Neural progenitor cell (in vitro differentiated cells): ENCODE results near the gene TRAF4. TPM values are rescaled to one million over a fixed set of nuclear protein-coding genes. Genes with fewer than 3 reads are reported as not detected.

Experiments used
- DNase-seq: peaks from one replicate; pipeline ENCODE4 v3.0.0-alpha.2; 2016; ENCODE audit warnings: low spot score
- H2AFZ ChIP-seq: fragments of 200-600 bp; sonication (generic); replicated peaks from 2 replicates; pipeline ENCODE4 v1.6.1; 2016; ENCODE audit warnings: antibody characterized with exemption
- H3F3A ChIP-seq: fragments of 200-600 bp; sonication (generic); 2 replicates; pipeline ENCODE4 v1.6.1; 2016; ENCODE audit warnings: antibody characterized with exemption, low read depth
- H3K27ac ChIP-seq: fragments of 200-600 bp; sonication (generic); 2 replicates; pipeline ENCODE4 v1.5.1; 2016; ENCODE audit warnings: mild to moderate bottlenecking
- H3K27me3 ChIP-seq: fragments of 200-600 bp; sonication (generic); 2 replicates; pipeline ENCODE4 v1.6.1; 2016; ENCODE audit warnings: mild to moderate bottlenecking, moderate library complexity
- H3K36me3 ChIP-seq: fragments of 200-600 bp; sonication (generic); 2 replicates; pipeline ENCODE4 v1.5.1; 2016
- H3K4me1 ChIP-seq: fragments of 200-600 bp; sonication (generic); 2 replicates; pipeline ENCODE4 v1.6.1; 2016; ENCODE audit warnings: mixed run types
- H3K4me2 ChIP-seq: fragments of 200-600 bp; sonication (generic); 2 replicates; pipeline ENCODE4 v1.6.1; 2016
- H3K4me3 ChIP-seq: fragments of 200-600 bp; sonication (generic); 2 replicates; pipeline ENCODE4 v1.5.1; 2016
- H3K79me2 ChIP-seq: fragments of 200-600 bp; sonication (generic); 2 replicates; pipeline ENCODE4 v1.6.1; 2016; ENCODE audit warnings: low read depth
- H3K9ac ChIP-seq: fragments of 200-600 bp; sonication (generic); 2 replicates; pipeline ENCODE4 v1.6.1; 2016
- H3K9me3 ChIP-seq: fragments of 200-600 bp; sonication (generic); 2 replicates; pipeline ENCODE4 v1.5.1; 2016; ENCODE audit warnings: low read depth
- H4K20me1 ChIP-seq: fragments of 200-600 bp; sonication (generic); 2 replicates; pipeline ENCODE4 v1.6.1; 2016; ENCODE audit warnings: low read depth
- H3K27ac Mint-ChIP-seq: 3 replicates; pipeline ENCODE4 v1.8.0; 2021; ENCODE audit warnings: mixed read lengths
- H3K27me3 Mint-ChIP-seq: 2 replicates; pipeline ENCODE4 v1.8.0; 2022; ENCODE audit warnings: low read depth, mild to moderate bottlenecking, inconsistent platforms, moderate library complexity, mixed read lengths; ENCODE audit not compliant: insufficient read depth
- H3K36me3 Mint-ChIP-seq: 3 replicates; pipeline ENCODE4 v1.8.0; 2021; ENCODE audit warnings: mixed read lengths
- H3K4me1 Mint-ChIP-seq: 3 replicates; pipeline ENCODE4 v1.8.0; 2021; ENCODE audit warnings: mixed read lengths
- H3K4me3 Mint-ChIP-seq: 3 replicates; pipeline ENCODE4 v1.8.0; 2021; ENCODE audit warnings: mild to moderate bottlenecking, moderate library complexity, mixed read lengths
- H3K9me3 Mint-ChIP-seq: 3 replicates; pipeline ENCODE4 v1.8.0; 2020; ENCODE audit warnings: mixed read lengths
- CTCF ChIP-seq: fragments of 200-600 bp; sonication (generic); IDR thresholded peaks from 2 replicates; pipeline ENCODE4 v1.5.1; 2017; ENCODE audit warnings: antibody characterized with exemption, mild to moderate bottlenecking
- EZH2 ChIP-seq: fragments of 200-600 bp; sonication (generic); IDR thresholded peaks from 2 replicates; pipeline ENCODE4 v1.6.1; 2017; ENCODE audit warnings: antibody characterized with exemption, mild to moderate bottlenecking, moderate library complexity
- EZH2phosphoT487 ChIP-seq: fragments of 200-600 bp; sonication (generic); IDR thresholded peaks from 2 replicates; pipeline ENCODE4 v1.6.1; 2017; ENCODE audit warnings: antibody characterized with exemption
- total RNA-seq: library from RNA; depleted of rRNA; stranded (reverse); fragments of >200 nt; gene quantifications from 2 replicates; pipeline ENCODE4 v1.2.3, GENCODE V29; 2015; ENCODE audit warnings: low replicate concordance

The TRAF4 gene
- total RNA-seq, 1 donor from 2014 or later, result 32.2 TPM

- peak overlapping the region; percentile 48 for H3K4me3 Mint-ChIP-seq
Measured at GRCh38 chr17:28760601-28761562, 17.1 kb downstream of the TRAF4 start.

GRCh38 chr17:28763137-28763799, 19.5 kb downstream of the TRAF4 start:
- Histone ChIP-seq H3K79me2 (peaks cover 40% of the 10 kb centered on the region), H3K4me1 (peaks cover 21% of the 10 kb centered on the region), H3K4me2 (no peak overlapping the region), H3K36me3 (no peaks in the 10 kb centered on the region), H3K4me3 (no peak overlapping the region), H4K20me1 (peaks cover 73% of the 10 kb centered on the region), H3K27ac (no peak overlapping the region), H2AFZ (no peak overlapping the region), H3K9ac (no peak overlapping the region), H3F3A (peaks cover 57% of the 10 kb centered on the region), H3K27me3 (no peaks in the 10 kb centered on the region), H3K9me3 (no peaks in the 10 kb centered on the region)
- no peak for DNase-seq
- Mint-ChIP-seq H3K9me3 (no peaks in the 10 kb centered on the region), H3K36me3 (peaks cover 18% of the 10 kb centered on the region), H3K4me1 (peaks cover 31% of the 10 kb centered on the region), H3K4me3 (no peak overlapping the region), H3K27me3 (peaks cover 3% of the 10 kb centered on the region), H3K27ac (no peak overlapping the region)
- TF ChIP-seq CTCF (no peak), EZH2 (no peak), EZH2phosphoT487 (no peak)

More at GRCh38 chr17:28760601-28761562, 17.1 kb downstream of the TRAF4 start:
- peaks cover 73% of the 10 kb centered on the region for H4K20me1 ChIP-seq
- H3K4me1 Mint-ChIP-seq, result peaks cover 31% of the 10 kb centered on the region
- H3K27ac ChIP-seq, result peak overlapping the region; percentile 87
- TF ChIP-seq EZH2phosphoT487 (no peak), CTCF (no peak), EZH2 (no peak)
- no peaks in the 10 kb centered on the region for H3K9me3 Mint-ChIP-seq
- peak; percentile 64 for DNase-seq
- H3K9ac ChIP-seq, result no peak overlapping the region
- H3K4me3 ChIP-seq, result peak overlapping the region; percentile 2
- no peaks in the 10 kb centered on the region for H3K27me3 ChIP-seq
- H3K4me1 ChIP-seq, result peaks cover 21% of the 10 kb centered on the region
- H3F3A ChIP-seq, result peaks cover 57% of the 10 kb centered on the region
- peaks cover 31% of the 10 kb centered on the region for H3K36me3 Mint-ChIP-seq
- H3K4me2 ChIP-seq, result peak overlapping the region; percentile 65
- no peaks in the 10 kb centered on the region for H3K9me3 ChIP-seq
- no peak overlapping the region for H2AFZ ChIP-seq
- peaks cover 31% of the 10 kb centered on the region for H3K79me2 ChIP-seq
- peaks cover 3% of the 10 kb centered on the region for H3K27me3 Mint-ChIP-seq
- H3K27ac Mint-ChIP-seq, result peak overlapping the region; percentile 57
- H3K36me3 ChIP-seq, result no peaks in the 10 kb centered on the region

GRCh38 chr17:28763804-28764266, 20.0 kb downstream of the TRAF4 start:
- Histone ChIP-seq H3K36me3 (no peaks in the 10 kb centered on the region), H3K9me3 (no peaks in the 10 kb centered on the region), H3K79me2 (peaks cover 43% of the 10 kb centered on the region), H3K4me2 (no peak overlapping the region), H3K27me3 (no peaks in the 10 kb centered on the region), H3K9ac (no peak overlapping the region), H3K4me3 (no peak overlapping the region), H2AFZ (no peak overlapping the region), H3F3A (peaks cover 57% of the 10 kb centered on the region), H3K4me1 (peaks cover 21% of the 10 kb centered on the region), H3K27ac (no peak overlapping the region), H4K20me1 (peaks cover 72% of the 10 kb centered on the region)
- DNase-seq, result peak; percentile 76
- Mint-ChIP-seq H3K9me3 (no peaks in the 10 kb centered on the region), H3K4me1 (peaks cover 31% of the 10 kb centered on the region), H3K27ac (no peak overlapping the region), H3K36me3 (peaks cover 17% of the 10 kb centered on the region), H3K4me3 (no peak overlapping the region), H3K27me3 (peaks cover 3% of the 10 kb centered on the region)
- TF ChIP-seq CTCF, result peak; percentile 97
- TF ChIP-seq EZH2, result no peak
